ENCODE data around the gene GPATCH8.
A peak's percentile ranks its signal among the peaks of the same experiment; 100 is the strongest.

Gene GPATCH8

DNA sequence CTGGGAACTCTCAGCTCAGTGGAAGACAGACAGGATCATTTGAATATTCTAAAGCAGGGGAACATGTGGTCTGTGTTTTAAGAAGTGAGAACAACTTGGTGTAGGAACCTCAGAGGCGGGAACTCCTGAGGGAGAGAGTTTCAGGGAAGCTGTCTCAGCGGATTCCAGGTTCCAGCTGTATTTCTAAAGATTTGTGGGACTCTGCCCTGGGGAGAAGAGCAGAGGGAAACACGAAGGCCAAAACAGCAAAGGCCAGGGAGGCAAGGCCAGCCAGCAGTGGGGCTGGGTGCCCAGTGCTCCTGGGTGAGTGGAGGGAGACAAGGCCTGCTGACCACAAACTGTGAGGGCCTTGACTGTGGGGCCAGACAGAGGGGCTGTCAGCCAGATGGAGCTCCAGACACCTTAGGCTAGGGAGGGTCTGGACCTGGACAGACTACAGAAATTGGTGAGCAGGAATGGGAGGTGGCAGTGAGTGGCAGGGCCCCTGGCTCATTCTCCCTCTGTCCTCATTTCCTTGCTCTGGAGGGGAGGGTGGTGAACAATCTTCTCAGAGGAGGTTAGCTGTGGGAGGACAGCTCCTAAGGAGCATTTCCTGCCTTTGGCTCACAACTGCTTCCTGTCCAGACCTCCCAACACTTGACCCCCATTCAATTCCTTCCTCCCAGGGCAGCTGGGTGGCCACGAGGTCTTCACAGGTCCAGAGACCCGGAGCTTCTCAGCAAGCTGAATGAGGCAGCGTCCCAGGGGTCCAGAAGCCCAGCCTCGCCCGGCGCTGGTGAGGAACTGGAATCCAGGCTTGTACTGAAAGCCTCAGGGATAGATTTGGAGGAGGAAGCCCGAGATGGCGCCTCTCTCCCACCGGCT is 33.1 kb upstream of the GPATCH8 start (continued):
- TF ChIP-seq, protein P1, sequence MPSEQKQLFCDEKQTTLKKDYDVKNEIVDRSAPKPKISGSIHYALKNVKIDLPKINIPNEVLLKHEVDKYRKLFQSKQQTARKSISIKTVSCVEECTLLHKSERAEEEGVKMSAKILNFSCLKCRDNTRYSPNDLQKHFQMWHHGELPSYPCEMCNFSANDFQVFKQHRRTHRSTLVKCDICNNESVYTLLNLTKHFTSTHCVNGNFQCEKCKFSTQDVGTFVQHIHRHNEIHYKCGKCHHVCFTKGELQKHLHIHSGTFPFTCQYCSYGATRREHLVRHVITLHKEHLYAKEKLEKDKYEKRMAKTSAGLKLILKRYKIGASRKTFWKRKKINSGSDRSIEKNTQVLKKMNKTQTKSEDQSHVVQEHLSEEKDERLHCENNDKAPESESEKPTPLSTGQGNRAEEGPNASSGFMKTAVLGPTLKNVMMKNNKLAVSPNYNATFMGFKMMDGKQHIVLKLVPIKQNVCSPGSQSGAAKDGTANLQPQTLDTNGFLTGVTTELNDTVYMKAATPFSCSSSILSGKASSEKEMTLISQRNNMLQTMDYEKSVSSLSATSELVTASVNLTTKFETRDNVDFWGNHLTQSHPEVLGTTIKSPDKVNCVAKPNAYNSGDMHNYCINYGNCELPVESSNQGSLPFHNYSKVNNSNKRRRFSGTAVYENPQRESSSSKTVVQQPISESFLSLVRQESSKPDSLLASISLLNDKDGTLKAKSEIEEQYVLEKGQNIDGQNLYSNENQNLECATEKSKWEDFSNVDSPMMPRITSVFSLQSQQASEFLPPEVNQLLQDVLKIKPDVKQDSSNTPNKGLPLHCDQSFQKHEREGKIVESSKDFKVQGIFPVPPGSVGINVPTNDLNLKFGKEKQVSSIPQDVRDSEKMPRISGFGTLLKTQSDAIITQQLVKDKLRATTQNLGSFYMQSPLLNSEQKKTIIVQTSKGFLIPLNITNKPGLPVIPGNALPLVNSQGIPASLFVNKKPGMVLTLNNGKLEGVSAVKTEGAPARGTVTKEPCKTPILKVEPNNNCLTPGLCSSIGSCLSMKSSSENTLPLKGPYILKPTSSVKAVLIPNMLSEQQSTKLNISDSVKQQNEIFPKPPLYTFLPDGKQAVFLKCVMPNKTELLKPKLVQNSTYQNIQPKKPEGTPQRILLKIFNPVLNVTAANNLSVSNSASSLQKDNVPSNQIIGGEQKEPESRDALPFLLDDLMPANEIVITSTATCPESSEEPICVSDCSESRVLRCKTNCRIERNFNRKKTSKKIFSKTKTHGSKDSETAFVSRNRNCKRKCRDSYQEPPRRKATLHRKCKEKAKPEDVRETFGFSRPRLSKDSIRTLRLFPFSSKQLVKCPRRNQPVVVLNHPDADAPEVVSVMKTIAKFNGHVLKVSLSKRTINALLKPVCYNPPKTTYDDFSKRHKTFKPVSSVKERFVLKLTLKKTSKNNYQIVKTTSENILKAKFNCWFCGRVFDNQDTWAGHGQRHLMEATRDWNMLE (tag by site-specific recombination; conservative IDR thresholded peaks at IDR 0.05; ENCODE audit: low read depth): 0 out of 2 replicates have a peak, but pooled peaks have one; percentile 21

DNA sequence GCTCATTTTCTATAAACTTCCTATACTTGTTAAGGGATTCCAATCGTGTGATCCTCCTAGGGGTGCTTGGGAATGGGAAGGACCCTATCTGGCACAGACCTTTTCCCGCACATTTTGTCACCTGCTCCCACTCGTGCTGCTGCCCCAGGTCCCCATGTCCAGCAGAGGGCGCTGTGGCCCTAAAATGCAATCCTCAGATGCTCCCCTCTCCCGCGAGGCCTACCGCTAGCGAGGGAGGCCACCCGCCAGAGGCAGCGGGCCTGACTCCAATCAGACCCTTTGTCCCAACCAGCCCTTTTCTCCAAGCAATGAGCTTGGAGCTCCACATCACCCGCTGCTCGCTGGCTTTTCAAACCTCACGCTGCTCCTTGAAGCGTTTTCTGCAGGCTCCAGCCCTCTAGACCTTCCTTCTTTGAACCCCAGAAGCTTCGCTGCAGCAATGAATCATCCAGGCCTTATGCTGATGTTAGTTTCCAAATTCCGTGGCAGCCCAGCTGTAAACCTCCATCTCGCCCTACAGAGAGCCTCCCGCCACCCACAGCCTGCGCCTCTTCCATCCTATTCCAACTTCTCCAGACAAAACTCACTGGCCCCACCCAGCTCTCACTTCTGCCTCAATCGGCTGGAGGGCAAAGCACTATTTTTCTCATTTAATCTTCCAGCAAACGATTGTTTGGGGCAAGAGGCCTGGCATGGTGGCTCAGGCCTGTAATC is 30.5 kb upstream of the GPATCH8 start:
- Histone ChIP-seq H3K4me3 (ENCODE audit: low read depth, low read length) (no peak overlapping the region), H3K4me1 (ENCODE audit: control insufficient read depth, insufficient read depth, low read length) (no peaks in the 10 kb centered on the region; the same call in 1 of the 2 replicates), H3K36me3 (ENCODE audit: control insufficient read depth in 2 of 2, insufficient read depth in 1 of 2, low read length in 2 of 2) (no peaks in the 10 kb centered on the region), H3K27ac (ENCODE audit: extremely low read depth, low read depth, low read length) (peak overlapping the region; percentile 58), H3K9me3 (ENCODE audit: control insufficient read depth, insufficient read depth, low read depth, low read length) (no peaks in the 10 kb centered on the region)
- CTCF ChIA-PET: interaction anchor here (0.6 to 7.3 kb wide), 71 partner anchors 9 to 688 kb away, joined by 3 to 100 read pairs (median 5); partner anchors contain the start of genes FZD2, GPATCH8, ITGA2B and MEIOC
- POLR2A ChIA-PET: interaction anchor here (0.5 to 1.9 kb wide), 7 partner anchors 23 to 242 kb away, joined by 3 to 12 read pairs (median 3); partner anchors contain the start of gene FZD2
- TF ChIP-seq, protein P2, sequence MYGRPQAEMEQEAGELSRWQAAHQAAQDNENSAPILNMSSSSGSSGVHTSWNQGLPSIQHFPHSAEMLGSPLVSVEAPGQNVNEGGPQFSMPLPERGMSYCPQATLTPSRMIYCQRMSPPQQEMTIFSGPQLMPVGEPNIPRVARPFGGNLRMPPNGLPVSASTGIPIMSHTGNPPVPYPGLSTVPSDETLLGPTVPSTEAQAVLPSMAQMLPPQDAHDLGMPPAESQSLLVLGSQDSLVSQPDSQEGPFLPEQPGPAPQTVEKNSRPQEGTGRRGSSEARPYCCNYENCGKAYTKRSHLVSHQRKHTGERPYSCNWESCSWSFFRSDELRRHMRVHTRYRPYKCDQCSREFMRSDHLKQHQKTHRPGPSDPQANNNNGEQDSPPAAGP (tag by site-specific recombination; IDR thresholded peaks at IDR 0.05): peak; percentile 64; the same call in 1 of the 2 replicates
- TF ChIP-seq TRIM28 (IDR thresholded peaks at IDR 0.05; ENCODE audit: borderline replicate concordance, low read length) (peak; percentile 81; the same call in 1 of the 2 replicates), HOXA7 (CRISPR knock-in tag; IDR thresholded peaks at IDR 0.05; ENCODE audit: borderline replicate concordance) (no peak), ZFP3 (tag by site-specific recombination; IDR thresholded peaks at IDR 0.05; ENCODE audit: low read depth) (no peak), GLIS2 (tag by site-specific recombination; IDR thresholded peaks at IDR 0.05) (peak; percentile 97), SP2 (tag by site-specific recombination; IDR thresholded peaks at IDR 0.05) (no peak), ZNF785 (tag by site-specific recombination; IDR thresholded peaks at IDR 0.05) (no peak), ZNF146 (tag by site-specific recombination; IDR thresholded peaks at IDR 0.05) (no peak), ZNF433 (tag by site-specific recombination; IDR thresholded peaks at IDR 0.05; ENCODE audit: low read depth) (no peak), ZNF560 (tag by site-specific recombination; IDR thresholded peaks at IDR 0.05; ENCODE audit: borderline replicate concordance) (no peak), ZNF670 (tag by site-specific recombination; IDR thresholded peaks at IDR 0.05; ENCODE audit: low read depth) (no peak), YY1 (tag by site-specific recombination; IDR thresholded peaks at IDR 0.05) (no peak), ZNF133 (tag by site-specific recombination; IDR thresholded peaks at IDR 0.05) (no peak), ZNF529 (tag by site-specific recombination; IDR thresholded peaks at IDR 0.05; ENCODE audit: insufficient replicate concordance) (no peak), SALL2 (tag by site-specific recombination; IDR thresholded peaks at IDR 0.05; ENCODE audit: borderline replicate concordance) (no peak), BCL11A (tag by site-specific recombination; IDR thresholded peaks at IDR 0.05; ENCODE audit: low read depth) (no peak), ZNF600 (tag by site-specific recombination; IDR thresholded peaks at IDR 0.05) (peak; percentile 97), GLI4 (tag by site-specific recombination; IDR thresholded peaks at IDR 0.05) (no peak), ZNF274 (IDR thresholded peaks at IDR 0.05; ENCODE audit: low read length) (no peak), ZNF274 (tag by site-specific recombination; IDR thresholded peaks at IDR 0.05; ENCODE audit: borderline replicate concordance) (no peak), GLI2 (tag by site-specific recombination; IDR thresholded peaks at IDR 0.05; ENCODE audit: borderline replicate concordance, low read depth) (no peak), ZNF23 (tag by site-specific recombination; IDR thresholded peaks at IDR 0.05; ENCODE audit: borderline replicate concordance) (no peak), ZXDB (tag by site-specific recombination; IDR thresholded peaks at IDR 0.05) (no peak), MYNN (tag by site-specific recombination; IDR thresholded peaks at IDR 0.05; ENCODE audit: borderline replicate concordance) (no peak), ZBTB20 (tag by site-specific recombination; IDR thresholded peaks at IDR 0.05) (no peak), SCRT2 (tag by site-specific recombination; IDR thresholded peaks at IDR 0.05) (0 out of 2 replicates have a peak, but pooled peaks have one; percentile 14)
- TF ChIP-seq, protein P3, sequence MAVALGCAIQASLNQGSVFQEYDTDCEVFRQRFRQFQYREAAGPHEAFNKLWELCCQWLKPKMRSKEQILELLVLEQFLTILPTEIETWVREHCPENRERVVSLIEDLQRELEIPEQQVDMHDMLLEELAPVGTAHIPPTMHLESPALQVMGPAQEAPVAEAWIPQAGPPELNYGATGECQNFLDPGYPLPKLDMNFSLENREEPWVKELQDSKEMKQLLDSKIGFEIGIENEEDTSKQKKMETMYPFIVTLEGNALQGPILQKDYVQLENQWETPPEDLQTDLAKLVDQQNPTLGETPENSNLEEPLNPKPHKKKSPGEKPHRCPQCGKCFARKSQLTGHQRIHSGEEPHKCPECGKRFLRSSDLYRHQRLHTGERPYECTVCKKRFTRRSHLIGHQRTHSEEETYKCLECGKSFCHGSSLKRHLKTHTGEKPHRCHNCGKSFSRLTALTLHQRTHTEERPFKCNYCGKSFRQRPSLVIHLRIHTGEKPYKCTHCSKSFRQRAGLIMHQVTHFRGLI (tag by site-specific recombination; IDR thresholded peaks at IDR 0.05): no peak
